CD14-positive monocyte (primary cell): Measurements from ENCODE around the gene IFT57. TPM values are rescaled to one million over a fixed set of nuclear protein-coding genes. Genes with fewer than 3 reads are reported as not detected.

Experiments
- DNase-seq, 3 donors: peaks; one replicate each; pipeline ENCODE4 v3.0.0-alpha.2; 2011 to 2022
- H2AFZ ChIP-seq: 2 replicates; pipeline ENCODE4 v1.6.0; 2012; ENCODE audit warnings: mild to moderate bottlenecking, low read depth, low read length, inconsistent platforms; ENCODE audit not compliant: insufficient read depth, poor library complexity, severe bottlenecking
- H3K27ac ChIP-seq, 2 donors: 1 replicate in 1 of 2; 2 replicates in 1 of 2; pipeline ENCODE4 v1.5.1; 2012 to 2013; ENCODE audit warnings: low read length in 2 of 2, control low read depth in 1 of 2, inconsistent platforms in 1 of 2, low read depth in 1 of 2, mild to moderate bottlenecking in 1 of 2
- H3K27me3 ChIP-seq, 2 donors: one replicate each; pipeline versions ENCODE4 v1.6.0 to v1.6.1; 2011 to 2013; ENCODE audit warnings: low read length in 2 of 2; ENCODE audit not compliant: control insufficient read depth in 2 of 2, insufficient read depth in 2 of 2
- H3K36me3 ChIP-seq, 2 donors: replicated peaks in 1 of 2; 1 replicate in 1 of 2; 2 replicates in 1 of 2; pipeline versions ENCODE4 v1.5.1 to v1.6.1; 2012 to 2013; ENCODE audit warnings: low read length in 2 of 2, control low read depth in 1 of 2, inconsistent platforms in 1 of 2, mild to moderate bottlenecking in 1 of 2; ENCODE audit not compliant: insufficient read depth in 2 of 2, control insufficient read depth in 1 of 2
- H3K4me1 ChIP-seq, 2 donors: 1 replicate in 1 of 2; 2 replicates in 1 of 2; pipeline versions ENCODE4 v1.5.1 to v1.6.1; 2012 to 2013; ENCODE audit warnings: low read length in 2 of 2, control low read depth in 1 of 2, inconsistent platforms in 1 of 2, mild to moderate bottlenecking in 1 of 2, moderate library complexity in 1 of 2; ENCODE audit not compliant: insufficient read depth in 2 of 2, control insufficient read depth in 1 of 2
- H3K4me2 ChIP-seq: replicated peaks from 2 replicates; pipeline ENCODE3; 2012; ENCODE audit warnings: low read length, moderate library complexity, mild to moderate bottlenecking; ENCODE audit not compliant: poor library complexity, severe bottlenecking; ENCODE audit errors: extremely low read depth
- H3K4me3 ChIP-seq, 3 experiments: fragments of 200-600 bp in 1 of 3; sonication (generic) in 1 of 3; replicated peaks in 1 of 3; 1 replicate in 2 of 3; 2 replicates in 1 of 3; pipeline ENCODE4 v1.5.1; 2011 to 2013; ENCODE audit warnings: low read length in 3 of 3, mild to moderate bottlenecking in 3 of 3, control low read depth in 2 of 3, low read depth in 2 of 3, inconsistent platforms in 1 of 3, moderate library complexity in 1 of 3
- H3K79me2 ChIP-seq: 2 replicates; pipeline ENCODE4 v1.6.0; 2012; ENCODE audit warnings: mild to moderate bottlenecking, control low read depth, inconsistent platforms, low read length, moderate library complexity; ENCODE audit not compliant: insufficient read depth
- H3K9ac ChIP-seq: 2 replicates; pipeline ENCODE4 v1.6.0; 2017; ENCODE audit warnings: low read length, mild to moderate bottlenecking; ENCODE audit not compliant: insufficient read depth, poor library complexity, severe bottlenecking
- H3K9me3 ChIP-seq, 2 donors: replicated peaks in 1 of 2; 1 replicate in 1 of 2; 2 replicates in 1 of 2; pipeline versions ENCODE4 v1.5.1 to v1.6.1; 2012 to 2013; ENCODE audit warnings: low read length in 2 of 2, control low read depth in 1 of 2; ENCODE audit not compliant: control insufficient read depth in 1 of 2, insufficient read depth in 1 of 2
- H4K20me1 ChIP-seq: 2 replicates; pipeline ENCODE4 v1.6.0; 2012; ENCODE audit warnings: mild to moderate bottlenecking, low read length, control low read depth, moderate library complexity; ENCODE audit not compliant: insufficient read depth
- H3K27ac Mint-ChIP-seq, 7 donors: one replicate each; pipeline ENCODE4 v1.8.0; 2020; ENCODE audit warnings: mild to moderate bottlenecking in 7 of 7, mixed read lengths in 7 of 7, moderate library complexity in 6 of 7, inconsistent platforms in 2 of 7
- H3K27me3 Mint-ChIP-seq, 3 donors: one replicate each; pipeline ENCODE4 v1.8.0; 2021 to 2022; ENCODE audit warnings: low read depth in 3 of 3, mild to moderate bottlenecking in 3 of 3, mixed read lengths in 3 of 3, moderate library complexity in 3 of 3, inconsistent platforms in 1 of 3
- H3K36me3 Mint-ChIP-seq, 2 donors: one replicate each; pipeline ENCODE4 v1.8.0; 2020; ENCODE audit warnings: mixed read lengths in 2 of 2, inconsistent platforms in 1 of 2, mild to moderate bottlenecking in 1 of 2
- H3K4me1 Mint-ChIP-seq: one replicate; pipeline ENCODE4 v1.8.0; 2020; ENCODE audit warnings: mild to moderate bottlenecking, mixed read lengths
- H3K4me3 Mint-ChIP-seq, 2 donors: one replicate each; pipeline ENCODE4 v1.8.0; 2020; ENCODE audit warnings: mild to moderate bottlenecking in 2 of 2, mixed read lengths in 2 of 2, moderate library complexity in 1 of 2
- H3K9me3 Mint-ChIP-seq, 7 donors: one replicate each; pipeline ENCODE4 v1.8.0; 2020 to 2022; ENCODE audit warnings: mixed read lengths in 7 of 7, mild to moderate bottlenecking in 6 of 7, moderate library complexity in 6 of 7, inconsistent platforms in 2 of 7
- CTCF ChIP-seq: fragments of 200-600 bp; IDR thresholded peaks from one replicate; pipeline ENCODE4 v1.8.0; 2022; ENCODE audit warnings: antibody characterized with exemption, mild to moderate bottlenecking
- WGBS: methylation state at CpG from one replicate; pipeline ENCODE4 v1.1.5; 2013; ENCODE audit warnings: missing lambda C conversion rate; ENCODE audit not compliant: insufficient coverage; 5-methylcytosine and 5-hydroxymethylcytosine counted together
- intact Hi-C, 2 donors: fragments of 100-400 bp; cut with micrococcal nuclease; formaldehyde crosslinking; loops; one replicate each; pipeline versions ENCODE4 v1.15.0 to v1.15.1; 2023
- polyA plus RNA-seq, 3 donors: library from polyadenylated mRNA; depleted of rRNA in 1 of 3; unstranded in 2 of 3; stranded (reverse) in 1 of 3; fragments of 300-500 nt in 2 of 3; fragments of >200 nt in 1 of 3; fragmentation: Illumina TruSeq in 2 of 3; gene quantifications; 1 replicate in 2 of 3; 2 replicates in 1 of 3; pipeline ENCODE4 v1.2.3, GENCODE V29; 2012 to 2021

IFT57 gene
- polyA plus RNA-seq, 3 donors = 4.9 to 22.9 (median 15.1) TPM

GRCh38 chr3:108126348-108126747 lies 95.9 kb downstream of the IFT57 start:
- no peaks in the 10 kb centered on the region for H3K36me3 ChIP-seq
- intact Hi-C loops = no loop called here

GRCh38 chr3:108125550-108126071 lies 96.6 kb downstream of the IFT57 start:
- H2AFZ ChIP-seq = peak overlapping the region; percentile 28
- no peak for TF ChIP-seq CTCF
- H3K4me2 ChIP-seq = peak overlapping the region; percentile 48
- WGBS = 0% methylated on average over 3 of the region's 6 CpGs
- peak overlapping the region in 1 of 2 donors; percentile 16 for H3K4me3 Mint-ChIP-seq
- no peaks in the 10 kb centered on the region for H3K36me3 Mint-ChIP-seq
- H3K79me2 ChIP-seq = no peaks in the 10 kb centered on the region
- peak in 1 of 3 donors; percentile 53 for DNase-seq
- H3K27ac Mint-ChIP-seq = peak overlapping the region; percentile 97 to 100 (median 99)
- H3K4me1 Mint-ChIP-seq = peaks cover 53% of the 10 kb centered on the region
- H3K27ac ChIP-seq = peak overlapping the region; percentile 31 to 97
- peaks cover 0 to 9% (median 0%) of the 10 kb centered on the region in 3 donors for H3K27me3 Mint-ChIP-seq
- peaks cover 0 to 2% (median 0%) of the 10 kb centered on the region in 7 donors for H3K9me3 Mint-ChIP-seq
- no peaks in the 10 kb centered on the region for H4K20me1 ChIP-seq
- intact Hi-C loops = no loop called here
- no peaks in the 10 kb centered on the region for H3K9me3 ChIP-seq
- H3K36me3 ChIP-seq = no peaks in the 10 kb centered on the region
- no peaks in the 10 kb centered on the region for H3K27me3 ChIP-seq
- peaks cover 34 to 39% of the 10 kb centered on the region in 2 donors for H3K4me1 ChIP-seq
- H3K9ac ChIP-seq = peak overlapping the region; percentile 71
- peak overlapping the region in 1 of 3 experiments; percentile 42 for H3K4me3 ChIP-seq

More at GRCh38 chr3:108126348-108126747, 95.9 kb downstream of the IFT57 start:
- no peak overlapping the region for H3K9ac ChIP-seq
- H3K9me3 ChIP-seq = no peaks in the 10 kb centered on the region
- H4K20me1 ChIP-seq = no peaks in the 10 kb centered on the region
- H3K4me3 ChIP-seq = no peak overlapping the region
- H3K27me3 ChIP-seq = no peaks in the 10 kb centered on the region
- no peak overlapping the region for H2AFZ ChIP-seq
- Mint-ChIP-seq H3K4me3 (no peak overlapping the region), H3K36me3 (no peaks in the 10 kb centered on the region), H3K27me3 (peaks cover 0 to 10% (median 0%) of the 10 kb centered on the region in 3 donors), H3K9me3 (peaks cover 0 to 2% (median 0%) of the 10 kb centered on the region in 7 donors), H3K4me1 (peaks cover 56% of the 10 kb centered on the region), H3K27ac (peak overlapping the region in 1 of 7 donors; percentile 28)
- H3K4me2 ChIP-seq = no peak overlapping the region
- 100% methylated on average over 1 of the region's 1 CpG for WGBS
- no peak for TF ChIP-seq CTCF
- no peaks in the 10 kb centered on the region for H3K79me2 ChIP-seq
- no peak for DNase-seq
- H3K27ac ChIP-seq = no peak overlapping the region
- H3K4me1 ChIP-seq = peaks cover 39 to 46% of the 10 kb centered on the region in 2 donors
